Measurements from ENCODE around the gene IGSF8.
"Not testable (repeated sequence)": the region's sequence is repeated elsewhere in the genome, so short reads cannot be mapped to it uniquely, and the experiment has no call there.

IGSF8 gene

DNA sequence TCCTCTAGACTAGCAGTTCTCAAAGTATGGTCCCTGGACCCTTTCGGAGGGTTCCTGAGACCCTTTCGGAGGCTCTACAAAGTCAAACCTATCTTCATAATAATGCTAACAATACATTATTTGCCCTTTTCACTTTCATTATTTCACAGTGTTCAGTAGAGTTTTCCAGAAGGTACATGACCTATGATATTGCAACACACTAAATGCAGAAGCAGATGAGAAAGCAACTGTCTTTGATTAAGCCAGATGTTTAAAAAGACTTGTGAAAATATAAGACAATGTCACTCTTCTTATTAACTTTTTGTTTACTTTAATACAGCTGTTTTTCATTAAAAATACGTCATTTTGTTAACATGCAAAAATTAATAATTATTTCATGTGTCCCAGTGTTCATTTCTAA is 34.3 kb downstream of the IGSF8 start:
- no peak for DNase-seq

DNA sequence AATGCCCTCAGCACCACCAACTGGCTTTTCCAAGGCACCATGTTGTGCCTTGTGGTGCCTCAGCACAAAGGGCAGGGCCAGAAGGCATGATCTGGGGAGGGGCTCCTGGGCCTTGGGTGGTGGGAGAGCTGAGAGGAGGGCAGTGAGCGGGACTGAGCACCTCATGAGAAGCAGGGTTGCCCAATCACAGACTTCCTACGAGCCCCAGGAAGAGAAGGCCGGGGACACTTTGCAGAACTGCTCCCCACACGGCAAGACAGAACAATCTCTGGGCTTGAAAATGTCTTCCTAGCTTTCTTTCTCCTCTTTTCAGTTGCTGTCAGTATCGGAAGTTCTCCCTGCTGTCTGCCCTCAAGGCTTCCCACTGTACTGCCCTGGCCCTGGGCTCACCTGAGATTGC is 35.2 kb downstream of the IGSF8 start:
- no peak for DNase-seq

DNA sequence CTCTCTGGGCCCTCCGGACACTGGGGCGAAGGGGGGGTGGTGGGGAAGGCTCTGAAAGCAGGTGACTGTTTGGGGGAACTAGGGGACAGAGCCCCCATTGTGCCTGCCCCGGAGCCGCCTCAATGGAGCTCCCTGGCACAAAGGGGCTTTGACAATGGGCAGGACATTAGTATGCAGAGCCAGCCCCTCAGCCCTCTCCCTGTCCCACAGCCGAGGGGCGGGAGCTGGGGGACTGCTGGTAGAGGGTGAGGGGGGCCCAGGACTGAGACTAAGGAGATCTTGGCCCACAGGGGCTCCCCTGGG is 36.2 kb downstream of the IGSF8 start:
- no peak for DNase-seq

DNA sequence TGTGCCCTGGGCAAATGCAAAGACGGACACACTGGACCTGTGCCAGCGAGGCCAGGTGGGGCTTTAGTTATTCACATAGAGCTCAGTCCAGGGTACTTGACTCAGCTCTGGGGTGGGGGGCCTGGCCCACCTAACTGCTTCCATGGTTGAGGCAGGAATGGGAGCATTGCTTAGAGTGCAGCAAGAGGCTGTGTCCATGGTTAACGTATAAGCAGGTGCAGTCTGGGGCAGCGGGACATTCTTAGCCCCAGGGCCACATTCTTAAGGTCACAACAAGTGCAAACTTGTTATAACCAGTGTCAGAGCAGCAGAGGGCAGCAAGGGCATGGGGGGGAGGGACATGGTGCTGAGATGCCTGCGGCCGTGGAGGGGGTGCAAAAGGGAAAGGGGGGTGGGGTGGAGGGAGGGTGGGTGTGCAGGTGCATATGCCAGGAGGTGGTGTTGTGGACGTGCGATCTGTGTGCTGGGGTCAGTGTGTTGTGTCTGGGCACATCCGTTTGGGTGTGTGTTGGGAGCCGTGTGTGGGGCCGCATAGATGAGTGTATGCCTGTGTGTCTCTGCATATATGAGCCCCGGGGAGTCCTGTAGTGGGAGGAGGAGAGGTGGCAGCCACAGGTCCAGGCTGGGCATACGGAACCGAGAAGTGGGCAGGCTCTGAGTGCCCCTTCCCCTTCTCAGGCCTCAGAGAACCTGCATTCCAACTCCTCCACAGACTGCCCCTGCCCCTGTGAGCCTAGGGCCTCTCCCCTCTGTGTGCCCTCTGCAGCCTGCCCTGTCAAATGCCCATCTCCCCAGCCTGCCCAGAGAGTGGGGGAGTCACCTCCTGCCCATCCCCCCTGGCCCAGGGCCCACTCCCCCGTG is 36.8 kb downstream of the IGSF8 start:
- no peak for DNase-seq

- DNase-seq = no peak
Observed at GRCh38 chr1:160058087-160058486, 40.3 kb downstream of the IGSF8 start.

DNA sequence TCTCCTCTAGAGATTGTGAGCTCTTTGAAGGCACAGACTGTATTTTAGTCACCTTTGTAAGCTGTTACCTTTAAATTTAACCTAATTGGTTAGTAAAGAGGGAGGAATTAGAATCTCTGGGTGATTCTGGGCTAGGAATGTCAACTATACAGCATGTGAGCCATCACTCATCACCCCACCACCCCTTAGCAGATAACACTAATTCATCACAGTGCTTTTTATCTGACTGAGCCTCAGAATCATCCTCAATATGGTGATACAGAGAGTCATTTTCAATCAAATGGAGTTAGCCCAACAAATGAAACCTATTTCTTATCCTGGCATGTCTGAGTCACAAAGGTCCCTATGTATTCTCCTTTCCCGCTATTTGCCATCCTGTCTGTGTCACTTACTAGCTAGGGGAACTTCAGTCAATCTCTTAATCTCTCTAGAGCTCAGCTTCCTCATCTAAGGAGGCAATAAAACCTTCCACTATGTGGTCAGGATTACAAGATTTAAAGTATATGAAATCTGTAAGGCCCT is 41.7 kb downstream of the IGSF8 start:
- no peak for DNase-seq

DNA sequence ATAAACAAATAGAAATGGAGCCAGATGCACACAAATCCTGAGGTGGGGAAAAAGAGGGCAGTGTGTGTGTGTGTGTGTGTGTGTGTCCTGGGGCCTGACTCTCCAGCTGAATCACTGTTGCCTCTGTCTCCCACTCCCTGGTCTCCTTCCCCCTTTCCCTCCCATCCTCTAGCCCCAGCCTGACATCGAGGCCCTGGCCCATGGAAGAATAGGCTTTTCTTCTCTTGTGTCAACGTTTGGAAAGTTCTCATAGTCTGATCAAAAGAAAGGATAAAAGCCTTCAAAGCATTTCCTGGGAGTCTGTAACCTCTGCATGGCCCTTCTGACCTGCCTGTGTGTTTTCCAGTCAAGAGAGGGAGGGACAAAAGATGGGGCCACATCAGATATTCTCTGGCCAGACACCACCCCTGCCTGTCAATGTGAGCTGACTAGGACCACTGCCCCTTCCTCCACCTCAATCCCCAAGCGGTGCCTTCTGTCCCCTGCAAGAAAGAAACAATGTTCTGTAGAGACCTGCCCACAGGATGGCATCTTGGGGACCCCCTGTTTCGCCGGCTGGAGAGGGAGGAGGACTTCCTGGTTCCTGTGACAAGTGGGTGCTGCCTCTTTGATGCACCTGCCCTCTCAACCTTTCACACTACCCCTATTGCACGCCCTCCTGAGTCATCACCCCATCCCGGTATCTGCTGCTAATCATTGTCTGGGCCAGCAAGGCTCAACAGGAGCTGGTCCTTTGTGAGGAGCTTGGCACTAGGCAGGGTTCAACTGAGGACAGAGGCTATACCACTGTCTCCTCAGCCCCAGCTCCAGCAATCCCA is 44.7 kb downstream of the IGSF8 start:
- DNase-seq = no peak

DNA sequence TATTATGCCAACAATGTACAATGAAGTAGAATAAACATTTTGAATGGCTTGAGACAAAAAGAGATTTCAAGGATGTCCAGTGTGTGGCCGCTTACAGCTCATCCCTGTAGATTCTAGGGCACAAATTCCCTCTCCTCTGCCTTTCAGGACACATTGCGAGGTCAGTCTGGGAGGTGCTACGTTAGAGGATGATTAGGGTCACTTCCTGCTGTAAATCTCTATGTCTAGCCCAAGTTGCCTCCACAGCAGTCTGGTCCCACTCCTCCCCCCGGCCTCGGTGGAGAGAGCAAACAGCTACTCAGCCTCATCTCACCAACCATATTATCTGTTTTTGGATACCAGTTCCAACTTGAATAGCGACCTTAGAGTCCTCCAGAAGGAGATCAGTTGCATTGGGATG is 45.5 kb downstream of the IGSF8 start:
- DNase-seq = no peak

DNA sequence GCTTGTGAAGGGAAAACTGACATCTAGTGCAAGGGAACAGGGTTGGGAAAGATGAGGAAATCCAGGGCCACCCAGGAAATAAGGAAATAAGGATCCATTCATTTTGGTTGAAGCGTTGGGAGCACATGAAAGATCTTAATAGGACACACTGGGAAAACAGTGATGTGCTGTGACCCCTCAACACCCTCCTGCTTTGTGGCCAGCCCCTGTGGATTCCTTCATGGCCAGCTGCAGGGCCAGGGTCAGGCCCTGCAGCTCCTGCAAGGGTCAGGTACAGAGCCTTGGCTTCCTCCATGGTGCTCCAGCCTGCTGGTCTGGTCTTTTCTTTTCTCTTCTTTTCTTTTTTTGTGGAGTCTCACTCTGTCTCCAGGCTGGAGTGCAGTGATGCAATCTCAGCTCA is 47.8 kb downstream of the IGSF8 start:
- no peak for DNase-seq

GRCh38 chr1:160050182-160050581 is 48.2 kb downstream of the IGSF8 start:
- DNase-seq = not testable (repeated sequence)

DNA sequence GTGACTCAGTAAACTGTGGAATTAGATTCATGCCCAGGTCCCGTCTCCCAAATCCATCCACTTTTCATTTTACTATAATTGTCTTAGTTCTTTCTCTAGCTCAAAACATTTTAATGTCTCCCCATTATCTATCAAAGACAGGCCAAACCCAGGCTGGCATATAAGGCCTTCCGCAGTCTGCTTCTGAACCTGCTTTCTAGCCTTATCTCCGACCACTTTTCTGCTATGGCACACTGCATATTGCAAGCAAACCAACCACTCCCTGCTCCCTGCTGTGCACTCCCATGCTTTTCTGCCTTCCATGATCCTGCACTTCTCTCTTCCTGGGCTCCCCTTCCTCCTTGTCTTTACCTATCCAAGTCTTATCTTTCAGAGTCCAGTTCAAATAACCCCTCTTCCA is 49.3 kb downstream of the IGSF8 start:
- DNase-seq = no peak

GRCh38 chr1:160048335-160048734 is 50.1 kb downstream of the IGSF8 start:
- DNase-seq = no peak

GRCh38 chr1:160047111-160047991 is 51.1 kb downstream of the IGSF8 start:
- no peak for DNase-seq

DNA sequence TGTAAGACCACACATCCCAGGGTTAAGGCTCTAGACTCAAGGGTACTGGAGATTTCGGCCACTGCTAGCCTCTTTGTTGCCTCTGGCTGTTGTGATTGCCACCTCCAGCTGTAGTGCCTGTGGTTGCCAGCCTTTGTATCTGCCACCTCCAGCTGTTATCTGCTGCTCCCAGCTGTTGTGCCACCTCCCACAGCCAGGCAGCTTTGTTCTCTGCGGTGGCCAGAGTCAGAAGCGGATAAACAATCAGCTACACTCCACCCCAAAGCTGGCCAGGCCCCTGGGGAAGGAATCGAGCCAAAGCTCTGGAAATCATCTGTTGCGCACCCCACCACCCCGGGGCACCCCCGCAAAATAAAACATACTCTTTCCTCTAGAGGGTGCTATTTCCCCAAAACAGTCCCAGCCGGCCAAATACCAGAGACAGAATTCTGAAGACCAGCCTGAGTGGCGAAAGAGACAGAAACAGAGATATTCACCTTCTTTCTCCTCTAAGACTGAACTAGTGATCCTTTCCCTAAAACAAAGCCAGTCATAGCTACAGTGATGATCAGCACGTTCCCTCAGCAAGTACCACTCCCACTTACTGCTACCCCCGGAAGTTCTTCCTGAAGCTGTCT is 51.8 kb downstream of the IGSF8 start:
- peak; percentile 7 for DNase-seq

- no peak for DNase-seq
Observed at GRCh38 chr1:160045653-160046052, 52.8 kb downstream of the IGSF8 start.

GRCh38 chr1:160043543-160043942 is 54.9 kb downstream of the IGSF8 start:
- DNase-seq = no peak

Data from effector CD4-positive, alpha-beta T cell (primary cell).